ENCODE data around the gene RPL6.
"Not testable (repeated sequence)": the region's sequence is repeated elsewhere in the genome, so short reads cannot be mapped to it uniquely, and the experiment has no call there.

The RPL6 gene

DNA sequence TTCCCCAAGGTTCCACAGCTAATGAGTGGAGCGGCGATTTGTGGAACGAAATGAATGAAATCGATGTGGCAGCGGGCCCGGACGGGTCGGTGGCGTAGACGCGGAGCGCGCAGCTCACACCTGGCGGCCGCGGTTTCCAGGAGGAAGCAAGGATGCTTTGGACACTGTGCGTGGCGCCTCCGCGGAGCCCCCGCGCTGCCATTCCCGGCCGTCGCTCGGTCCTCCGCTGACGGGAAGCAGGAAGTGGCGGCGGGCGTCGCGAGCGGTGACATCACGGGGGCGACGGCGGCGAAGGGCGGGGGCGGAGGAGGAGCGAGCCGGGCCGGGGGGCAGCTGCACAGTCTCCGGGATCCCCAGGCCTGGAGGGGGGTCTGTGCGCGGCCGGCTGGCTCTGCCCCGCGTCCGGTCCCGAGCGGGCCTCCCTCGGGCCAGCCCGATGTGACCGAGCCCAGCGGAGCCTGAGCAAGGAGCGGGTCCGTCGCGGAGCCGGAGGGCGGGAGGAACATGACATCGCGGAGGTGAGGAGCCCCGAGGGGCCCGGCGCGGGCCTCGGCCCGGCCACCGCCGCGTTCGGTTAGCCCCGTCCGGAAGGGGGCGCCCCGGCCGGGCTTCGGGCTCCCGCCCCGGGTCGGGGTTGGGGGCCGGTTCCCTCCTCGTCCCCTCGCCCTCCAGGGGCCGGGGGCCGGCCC, 9.3 kb upstream of the RPL6 start, which contains the start of gene PTPN11:
Gene PTPN11 (plus strand): TSS at position 340 of the 689 bp plus-strand sequence. CDS start 165 bp downstream, at position 505.
- DNase-seq, result peak; percentile 92

GRCh38 chr12:112418273-112418607, 8.8 kb upstream of the RPL6 start:
- no peak for DNase-seq

DNA sequence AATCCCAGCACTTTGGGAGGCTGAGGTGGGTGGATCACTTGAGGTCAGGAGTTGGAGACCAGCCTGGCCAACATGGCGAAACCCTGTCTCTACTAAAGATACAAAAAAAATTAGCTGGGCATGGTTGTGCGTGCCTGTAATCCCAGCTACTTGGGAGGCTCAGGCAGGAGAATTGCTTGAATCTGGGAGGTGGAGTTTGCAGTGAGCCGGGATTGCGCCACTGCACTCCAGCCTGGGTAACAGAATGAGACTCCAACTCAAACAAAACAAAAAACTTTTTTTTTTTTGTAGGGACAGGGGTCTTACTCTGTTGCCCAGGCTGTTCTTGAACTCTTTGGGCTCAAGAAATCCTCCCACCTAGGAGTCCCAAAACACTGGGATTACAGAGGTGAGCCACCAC, 6.1 kb upstream of the RPL6 start:
- not testable (repeated sequence) for DNase-seq

- DNase-seq, result no peak
These were observed 4.6 kb upstream of the RPL6 start for GRCh38 chr12:112413855-112414625.

GRCh38 chr12:112409906-112410244, 470 bp upstream of the RPL6 start:
- no peak for DNase-seq

DNA sequence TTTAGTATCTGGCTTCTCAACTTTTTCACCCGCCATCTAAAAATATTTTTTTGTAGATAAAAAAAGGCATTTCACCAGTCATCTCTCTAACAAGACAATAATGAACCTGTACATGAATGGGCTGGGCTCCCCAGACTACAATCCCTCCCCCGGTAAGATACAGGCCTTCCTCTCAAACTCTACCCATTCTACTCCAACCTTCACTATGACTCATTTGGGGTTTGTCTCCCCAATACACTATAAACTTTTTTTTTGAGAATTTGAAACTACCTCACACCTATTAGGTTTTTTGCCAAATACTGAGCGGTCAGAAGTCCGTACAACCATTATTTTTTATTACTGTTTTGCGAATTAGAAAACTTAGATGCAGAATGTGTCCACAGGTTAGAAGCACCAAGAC, 784 bp downstream of the RPL6 start:
- no peak for DNase-seq

GRCh38 chr12:112407683-112408082, 1.7 kb downstream of the RPL6 start:
- not testable (repeated sequence) for DNase-seq

DNA sequence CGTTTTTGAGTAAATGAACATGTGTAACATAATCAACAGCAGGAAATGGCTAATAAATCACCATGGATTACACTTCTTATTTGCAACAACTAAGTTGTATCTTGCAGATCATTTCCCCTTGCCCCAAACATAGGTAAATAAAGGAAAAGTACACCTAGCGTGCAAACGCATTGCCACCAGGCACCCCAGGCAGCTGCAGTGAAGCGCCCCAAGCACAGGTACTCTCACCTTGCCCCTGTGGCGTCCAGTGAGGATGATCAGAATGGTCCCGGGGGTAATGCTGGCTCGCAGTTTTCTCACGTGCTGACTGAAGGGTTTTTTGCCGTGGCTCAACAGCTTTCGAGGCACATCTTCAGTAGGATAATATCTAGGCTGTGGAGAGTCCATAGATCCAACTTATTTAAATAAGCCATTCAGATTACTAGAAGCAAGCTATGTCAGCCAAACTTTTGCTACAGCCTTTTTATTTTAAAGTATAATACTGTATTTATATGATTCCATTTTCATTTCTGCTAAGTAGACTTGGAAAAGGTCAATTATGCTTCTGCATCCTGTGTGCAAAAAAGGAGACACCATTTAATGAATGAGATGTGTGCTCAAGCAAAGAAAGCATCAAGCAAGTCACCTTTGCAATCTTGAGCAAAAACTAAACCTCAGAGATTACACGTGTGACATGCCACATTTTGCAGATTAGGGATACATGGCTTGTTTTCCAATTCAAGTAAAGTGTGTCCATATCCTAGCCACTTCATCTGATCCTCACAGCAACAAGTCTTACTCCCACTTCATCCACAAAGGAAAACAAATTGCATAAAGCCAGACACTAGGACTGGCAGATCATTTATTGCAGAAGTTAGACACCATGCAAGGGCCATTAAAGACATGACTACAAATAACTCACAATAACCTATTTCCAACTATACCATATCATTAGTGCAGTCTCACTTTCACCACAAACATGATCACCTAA, 2.6 kb downstream of the RPL6 start:
- no peak for DNase-seq

DNA sequence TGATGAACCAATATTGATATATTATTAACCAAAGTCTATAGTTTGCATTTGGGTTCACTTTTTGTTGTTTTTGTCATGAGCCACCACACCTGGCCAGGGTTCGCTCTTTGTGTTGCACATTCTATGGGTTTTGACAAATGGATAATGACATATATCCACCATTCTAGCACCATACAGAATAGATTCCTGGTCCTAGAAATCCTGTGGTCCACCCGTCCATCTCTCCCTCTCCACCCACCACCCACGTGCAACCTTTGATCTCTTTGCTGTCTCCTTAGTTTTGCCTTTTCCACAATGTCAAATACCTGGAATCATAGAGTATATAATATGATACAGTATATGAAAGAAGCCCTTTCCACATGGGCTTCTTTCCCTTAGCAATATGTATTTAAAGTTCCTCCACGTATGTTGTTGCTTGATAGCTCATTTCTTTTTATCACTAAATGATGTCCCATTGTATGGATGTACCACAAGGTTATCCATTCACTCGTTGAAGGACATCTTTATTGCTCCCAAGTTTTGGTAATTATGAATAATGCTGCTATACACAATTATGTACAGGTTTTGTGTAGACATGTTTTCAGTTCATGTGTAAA, 7.4 kb downstream of the RPL6 start:
- DNase-seq, result no peak

DNA sequence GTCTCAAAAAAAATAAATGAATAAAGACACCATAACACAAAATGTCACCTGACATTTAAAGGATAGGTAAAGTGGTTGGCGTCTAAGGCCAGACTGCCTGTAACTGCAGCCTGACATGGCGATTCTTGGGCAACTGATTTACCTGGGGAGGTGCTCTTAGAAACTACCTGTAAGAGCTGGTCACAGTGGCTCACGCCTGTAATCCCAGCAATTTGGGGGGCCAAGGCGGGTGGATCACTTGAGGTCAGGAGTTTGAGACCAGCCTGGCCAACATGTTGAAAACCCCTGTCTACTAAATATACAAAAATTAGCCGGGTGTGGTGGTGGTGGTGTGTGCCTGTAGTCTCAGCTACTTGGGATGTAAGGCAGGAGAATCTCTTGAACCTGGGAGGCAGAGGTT, 8.4 kb downstream of the RPL6 start:
- DNase-seq, result no peak

DNA sequence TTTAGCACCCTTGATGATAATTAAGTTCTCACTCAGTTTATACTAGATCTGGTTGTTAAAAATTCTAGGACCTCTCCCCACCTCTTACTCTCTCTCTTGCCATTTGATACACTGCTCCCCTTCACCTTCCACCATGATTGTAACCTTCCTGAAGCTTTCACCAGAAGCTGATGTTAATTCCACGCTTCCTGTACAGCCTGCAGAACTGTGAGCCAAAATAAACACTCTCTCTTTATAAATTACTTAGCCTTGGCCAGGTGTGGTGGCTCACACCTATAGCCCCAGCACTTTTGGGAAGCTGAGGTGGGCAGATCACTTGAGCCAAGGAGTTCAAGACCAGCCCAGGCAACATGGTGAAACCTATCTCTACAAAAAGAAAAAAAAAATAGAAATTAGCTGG, 16.1 kb downstream of the RPL6 start:
- no peak for DNase-seq

GRCh38 chr12:112389922-112390654, 19.3 kb downstream of the RPL6 start:
- DNase-seq, result not testable (repeated sequence)

DNA sequence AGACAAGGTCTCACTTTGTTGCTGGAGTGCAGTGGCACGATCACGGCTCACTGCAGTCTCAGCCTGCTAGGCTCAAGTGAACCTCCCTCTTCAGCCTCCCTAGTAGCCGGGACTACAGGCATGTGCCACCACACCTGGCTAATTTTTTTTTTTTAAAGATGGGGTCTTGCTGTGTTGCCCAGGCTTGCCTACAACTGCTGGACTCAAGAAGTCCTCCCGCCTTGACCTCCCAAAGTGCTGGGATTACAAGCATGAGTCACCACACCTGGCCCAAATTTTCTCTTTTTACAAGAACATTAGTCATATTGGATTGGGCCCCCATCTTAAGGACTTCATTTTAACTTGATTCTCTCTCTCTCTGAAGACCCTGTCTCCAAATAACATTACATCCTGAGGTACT, 20.2 kb downstream of the RPL6 start:
- DNase-seq, result no peak

DNA sequence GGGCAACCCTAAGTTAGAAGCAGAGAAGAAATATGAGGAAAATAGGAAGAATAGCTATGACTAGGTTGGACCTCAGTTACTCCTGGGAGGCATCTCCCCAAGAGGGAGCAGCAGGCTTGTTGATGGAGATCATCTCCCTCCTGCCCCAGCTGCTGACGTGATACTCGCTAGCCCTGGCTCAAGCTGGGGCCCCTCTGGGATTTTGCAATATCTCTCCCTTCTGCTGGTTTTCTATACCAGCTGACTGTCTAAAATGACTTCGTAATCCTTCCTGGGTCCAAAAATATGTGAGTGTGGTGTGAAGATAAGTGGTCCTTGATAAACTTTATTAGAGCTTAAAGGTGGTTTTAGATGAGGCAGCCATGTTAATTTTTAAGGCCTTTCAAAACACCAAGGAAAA, 22.7 kb downstream of the RPL6 start:
- no peak for DNase-seq

- no peak for DNase-seq
These were observed 26.5 kb downstream of the RPL6 start for GRCh38 chr12:112382866-112383265.

DNA sequence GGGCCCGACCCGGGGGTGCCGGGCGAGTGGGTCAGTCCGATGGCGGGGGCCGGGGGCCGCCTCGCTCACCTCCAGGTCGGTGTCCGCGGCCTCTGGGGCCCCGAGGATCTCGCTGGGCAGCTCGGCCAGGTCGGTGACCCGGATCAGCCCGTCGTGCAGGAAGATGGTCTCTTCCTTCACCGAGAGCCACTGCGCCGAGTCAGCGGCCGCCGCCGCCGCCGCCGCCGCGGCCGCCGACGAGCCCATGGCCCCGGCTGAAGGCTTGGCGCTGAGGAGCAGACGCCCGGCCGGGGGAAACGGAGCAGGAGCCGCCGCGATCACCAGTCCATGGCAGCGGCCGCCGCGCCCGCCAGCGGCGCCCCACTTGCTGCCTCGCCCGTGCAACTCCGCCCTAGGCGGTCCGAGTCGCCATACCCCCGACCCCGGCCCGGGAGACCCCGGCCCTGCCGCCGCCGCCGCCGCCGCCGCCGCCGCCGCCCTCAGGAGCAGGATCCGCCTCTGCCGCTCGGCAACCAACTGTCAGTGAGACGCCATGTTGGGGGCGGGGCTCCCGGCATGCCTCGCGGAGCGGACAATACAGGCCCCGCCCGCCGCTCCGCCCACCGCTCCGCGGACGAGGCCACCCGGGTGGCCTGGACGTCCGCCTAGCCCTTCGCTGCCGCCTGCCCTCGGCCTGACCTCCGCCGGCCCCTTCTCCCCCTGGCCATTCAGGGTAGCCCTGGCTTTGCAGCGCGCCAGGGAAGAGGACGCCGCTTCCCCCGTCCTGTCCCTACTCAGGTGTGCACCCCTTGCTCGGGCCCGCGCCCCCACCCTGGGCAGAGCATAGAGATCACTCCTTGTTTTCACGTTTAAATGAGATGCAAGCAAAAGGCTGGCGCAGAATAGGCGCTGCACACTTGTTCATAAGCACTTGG, 27.3 kb downstream of the RPL6 start, which contains the start of gene HECTD4:
Gene HECTD4 (minus strand): TSS at position 549 of the 914 bp plus-strand sequence. CDS start 303 bp downstream, at position 246.
- peak; percentile 97 for DNase-seq

DNA sequence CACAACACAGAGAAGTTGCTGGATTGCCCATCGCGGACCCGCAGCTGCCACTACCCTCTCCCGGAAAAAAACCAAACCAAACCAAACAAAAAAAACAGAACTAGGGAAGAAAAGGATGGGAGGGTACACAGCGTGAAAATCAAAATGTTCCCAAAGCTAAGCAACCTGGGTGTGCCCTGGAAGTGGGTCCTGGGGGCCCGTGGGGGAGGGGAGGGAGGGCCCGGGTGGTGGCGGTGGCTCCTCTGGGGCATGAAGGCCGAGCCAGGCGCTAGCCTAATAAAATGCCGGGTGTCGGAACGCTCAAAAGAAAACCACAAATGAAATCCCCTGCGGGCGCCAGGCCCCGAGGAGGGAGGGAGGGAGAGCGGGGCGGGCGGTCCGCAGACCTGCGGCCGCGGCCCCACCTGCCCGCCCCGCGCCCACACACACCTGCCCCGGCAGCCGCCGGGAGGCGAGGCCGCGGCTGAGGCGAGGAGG, 28.0 kb downstream of the RPL6 start:
- DNase-seq, result peak; percentile 34 to 38

DNA sequence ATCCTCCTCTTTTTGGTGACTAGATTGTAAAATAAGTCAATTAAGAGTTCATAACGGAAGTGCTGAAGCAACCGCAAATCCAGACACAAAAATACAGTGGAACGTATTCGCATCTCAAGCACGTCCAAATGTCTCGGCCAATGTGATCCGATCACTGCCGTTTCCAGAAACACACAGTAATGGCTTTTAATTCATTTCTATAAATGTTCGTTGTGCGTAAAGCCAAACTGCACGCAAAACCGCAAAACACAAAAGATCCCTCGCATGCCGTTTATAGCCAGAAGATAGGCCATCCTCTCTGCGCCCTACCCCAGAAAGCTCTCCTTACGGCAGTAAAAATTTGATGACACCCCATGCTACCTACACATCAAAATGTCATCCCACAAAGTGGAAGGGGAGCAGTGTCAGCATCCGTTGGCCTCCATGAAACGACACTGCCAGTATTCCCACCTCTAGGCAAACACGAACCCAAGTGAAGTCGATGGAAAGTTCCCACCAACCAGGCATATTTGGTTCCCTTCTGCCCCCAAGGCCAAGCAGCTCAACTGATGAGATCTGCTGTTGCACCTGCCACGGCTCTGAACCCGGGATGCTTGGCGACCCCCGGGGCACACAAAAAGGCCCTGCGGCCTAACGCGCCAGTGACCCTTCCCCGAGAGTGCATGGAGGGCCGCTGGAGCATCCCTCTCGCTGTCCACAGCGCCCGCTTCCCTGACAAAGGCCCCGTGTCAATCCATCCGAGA, 28.6 kb downstream of the RPL6 start:
- no peak for DNase-seq

GRCh38 chr12:112375105-112375504, 34.3 kb downstream of the RPL6 start:
- no peak for DNase-seq

- DNase-seq, result no peak
These were observed 35.2 kb downstream of the RPL6 start for GRCh38 chr12:112374166-112374740.

Measured in activated CD4-positive, alpha-beta T cell treated with anti-CD3 and anti-CD28 coated beads, Interleukin-2, amount 50 U/mL, for 48 hours (primary cell).